ENCODE results near the gene HM13. TPM values are rescaled to one million over a fixed set of nuclear protein-coding genes. Genes with fewer than 3 reads are reported as not detected.
"Not testable (repeated sequence)": the region's sequence is repeated elsewhere in the genome, so short reads cannot be mapped to it uniquely, and the experiment has no call there.

The HM13 gene
- total RNA-seq, 2 donors from 2014 or later = 120 to 206 TPM

DNA sequence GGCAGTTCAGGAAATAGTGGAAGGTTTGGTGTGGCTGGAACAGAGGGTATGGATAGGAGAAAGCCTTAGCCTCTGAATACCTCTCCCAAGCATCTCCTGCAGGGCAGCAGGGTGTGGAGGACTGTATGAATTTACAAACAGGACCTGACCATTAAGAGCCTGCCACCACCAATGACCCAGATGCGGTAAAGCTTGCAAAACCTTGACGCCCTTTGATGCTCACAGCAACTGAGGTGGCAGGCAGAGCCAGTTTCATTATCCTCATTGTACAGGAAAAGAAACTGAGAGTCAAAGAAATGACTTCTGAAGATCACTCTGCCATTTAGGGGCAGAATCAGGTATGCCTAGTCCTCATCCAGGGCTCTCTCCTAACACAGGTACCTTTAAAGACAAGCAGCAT lies 2.4 kb downstream of the HM13 start:
- Mint-ChIP-seq H3K27ac (no peak overlapping the region), H3K4me3 (no peak overlapping the region), H3K9me3 (no peaks in the 10 kb centered on the region), H3K36me3 (ENCODE audit: low read depth) (peaks cover 26% of the 10 kb centered on the region), H3K27me3 (ENCODE audit: insufficient read depth) (no peaks in the 10 kb centered on the region), H3K4me1 (peaks cover 10% of the 10 kb centered on the region)
- Histone ChIP-seq H3K4me1 (ENCODE audit: control insufficient read depth, insufficient read depth, low read length) (peaks cover 6% of the 10 kb centered on the region), H3K27ac (ENCODE audit: low read depth, low read length) (no peak overlapping the region), H3K36me3 (ENCODE audit: control insufficient read depth, insufficient read depth, low read length) (peaks cover 36% of the 10 kb centered on the region), H3K27me3 (ENCODE audit: control insufficient read depth, insufficient read depth, low read length, poor library complexity, severe bottlenecking) (no peaks in the 10 kb centered on the region), H3K9me3 (ENCODE audit: control insufficient read depth, low read length) (no peaks in the 10 kb centered on the region), H3K4me3 (ENCODE audit: low read length) (peak overlapping the region; percentile 42), H3K9ac (ENCODE audit: extremely low read depth, low read length, poor library complexity, severe bottlenecking) (no peak overlapping the region)
- no peak for DNase-seq
- WGBS, 2 experiments (ENCODE audit: insufficient coverage in 1 of 2, insufficient read length in 1 of 2) = 70 to 93% methylated on average over 2 of the region's 2 CpGs
- TF ChIP-seq, protein P1, sequence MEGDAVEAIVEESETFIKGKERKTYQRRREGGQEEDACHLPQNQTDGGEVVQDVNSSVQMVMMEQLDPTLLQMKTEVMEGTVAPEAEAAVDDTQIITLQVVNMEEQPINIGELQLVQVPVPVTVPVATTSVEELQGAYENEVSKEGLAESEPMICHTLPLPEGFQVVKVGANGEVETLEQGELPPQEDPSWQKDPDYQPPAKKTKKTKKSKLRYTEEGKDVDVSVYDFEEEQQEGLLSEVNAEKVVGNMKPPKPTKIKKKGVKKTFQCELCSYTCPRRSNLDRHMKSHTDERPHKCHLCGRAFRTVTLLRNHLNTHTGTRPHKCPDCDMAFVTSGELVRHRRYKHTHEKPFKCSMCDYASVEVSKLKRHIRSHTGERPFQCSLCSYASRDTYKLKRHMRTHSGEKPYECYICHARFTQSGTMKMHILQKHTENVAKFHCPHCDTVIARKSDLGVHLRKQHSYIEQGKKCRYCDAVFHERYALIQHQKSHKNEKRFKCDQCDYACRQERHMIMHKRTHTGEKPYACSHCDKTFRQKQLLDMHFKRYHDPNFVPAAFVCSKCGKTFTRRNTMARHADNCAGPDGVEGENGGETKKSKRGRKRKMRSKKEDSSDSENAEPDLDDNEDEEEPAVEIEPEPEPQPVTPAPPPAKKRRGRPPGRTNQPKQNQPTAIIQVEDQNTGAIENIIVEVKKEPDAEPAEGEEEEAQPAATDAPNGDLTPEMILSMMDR (conservative IDR thresholded peaks at IDR 0.05) = no peak

DNA sequence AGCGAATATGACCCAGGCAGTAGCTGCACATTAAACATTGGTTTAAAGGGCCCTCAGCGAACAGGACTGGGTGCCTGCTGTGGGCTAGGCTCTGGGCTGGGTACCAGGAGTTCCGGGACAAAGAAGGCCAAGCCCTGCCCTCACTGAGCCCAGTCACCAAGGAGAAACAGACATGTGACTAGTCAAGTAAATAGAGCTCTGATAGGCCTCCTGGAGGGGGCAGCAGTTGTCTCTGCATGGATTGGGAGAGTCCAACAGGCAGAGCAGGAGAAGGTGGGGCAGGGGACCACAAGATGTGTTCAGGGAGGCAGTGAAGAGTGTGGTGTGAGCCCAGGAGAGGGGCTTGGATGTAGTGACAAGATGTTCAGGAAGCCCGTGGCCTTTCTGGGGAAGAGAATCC lies 3.1 kb downstream of the HM13 start:
- no peaks in the 10 kb centered on the region for H3K27me3 ChIP-seq (ENCODE audit: control insufficient read depth, insufficient read depth, low read length, poor library complexity, severe bottlenecking)
- H3K4me3 Mint-ChIP-seq = no peak overlapping the region
- no peak overlapping the region for H3K27ac Mint-ChIP-seq
- 81 to 94% methylated on average over 3 to 4 of the region's 4 CpGs for WGBS, 2 experiments (ENCODE audit: insufficient coverage in 1 of 2, insufficient read length in 1 of 2)
- H3K4me1 ChIP-seq (ENCODE audit: control insufficient read depth, insufficient read depth, low read length) = peaks cover 6% of the 10 kb centered on the region
- no peak overlapping the region for H3K27ac ChIP-seq (ENCODE audit: low read depth, low read length)
- no peak overlapping the region for H3K9ac ChIP-seq (ENCODE audit: extremely low read depth, low read length, poor library complexity, severe bottlenecking)
- H3K27me3 Mint-ChIP-seq (ENCODE audit: insufficient read depth) = no peaks in the 10 kb centered on the region
- DNase-seq = peak; percentile 89
- H3K4me1 Mint-ChIP-seq = peaks cover 10% of the 10 kb centered on the region
- H3K9me3 Mint-ChIP-seq = no peaks in the 10 kb centered on the region
- no peaks in the 10 kb centered on the region for H3K9me3 ChIP-seq (ENCODE audit: control insufficient read depth, low read length)
- TF ChIP-seq, protein P1 (conservative IDR thresholded peaks at IDR 0.05) = peak; percentile 58
- no peak overlapping the region for H3K4me3 ChIP-seq (ENCODE audit: low read length)
- H3K36me3 Mint-ChIP-seq (ENCODE audit: low read depth) = peaks cover 31% of the 10 kb centered on the region
- H3K36me3 ChIP-seq (ENCODE audit: control insufficient read depth, insufficient read depth, low read length) = peaks cover 36% of the 10 kb centered on the region

DNA sequence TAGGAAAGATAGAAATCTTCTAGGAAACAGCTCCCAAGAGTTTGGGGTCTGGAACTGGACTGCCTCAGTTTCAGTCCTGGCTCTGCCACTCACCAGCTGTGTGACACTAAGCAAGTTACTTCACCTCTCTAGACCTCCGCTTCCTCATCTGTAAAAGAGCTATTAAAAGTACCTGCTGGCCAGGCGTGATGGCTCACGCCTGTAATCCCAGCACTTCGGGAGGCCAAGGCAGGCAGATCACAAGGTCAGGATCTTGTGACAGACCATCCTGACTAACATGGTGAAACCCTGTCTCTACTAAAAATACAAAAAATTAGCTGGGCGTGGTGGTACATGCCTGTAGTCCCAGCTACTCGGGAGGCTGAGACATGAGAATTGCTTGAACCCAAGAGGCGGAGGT lies 7.0 kb downstream of the HM13 start:
- H3K27ac Mint-ChIP-seq = peak overlapping the region; percentile 36
- H3K9ac ChIP-seq (ENCODE audit: extremely low read depth, low read length, poor library complexity, severe bottlenecking); H3K4me3 Mint-ChIP-seq: not testable (repeated sequence)

DNA sequence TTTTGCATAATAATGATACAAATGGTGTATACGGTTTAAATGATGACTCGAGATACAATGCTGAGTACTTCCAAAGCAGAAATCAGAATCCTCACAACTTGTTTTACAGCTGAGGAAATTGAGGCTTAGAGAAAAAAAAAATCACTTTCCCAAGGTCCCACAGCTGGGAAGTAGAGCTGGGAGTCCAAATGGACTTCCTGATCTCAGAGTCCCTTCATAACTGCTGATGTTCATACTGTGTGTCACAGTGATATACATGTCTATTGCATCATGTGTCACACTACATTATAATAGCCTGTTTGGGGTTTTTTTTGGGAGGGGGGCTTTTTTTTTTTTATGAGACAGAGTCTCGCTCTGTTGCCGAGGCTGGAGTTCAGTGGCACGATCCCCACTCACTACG lies 8.5 kb downstream of the HM13 start:
- Mint-ChIP-seq H3K27me3 (ENCODE audit: insufficient read depth) (no peaks in the 10 kb centered on the region), H3K4me3 (no peak overlapping the region), H3K36me3 (ENCODE audit: low read depth) (peaks cover 70% of the 10 kb centered on the region), H3K27ac (peak overlapping the region; percentile 39), H3K4me1 (peaks cover 10% of the 10 kb centered on the region), H3K9me3 (no peaks in the 10 kb centered on the region)
- TF ChIP-seq, protein P1 (conservative IDR thresholded peaks at IDR 0.05) = no peak
- Histone ChIP-seq H3K27me3 (ENCODE audit: control insufficient read depth, insufficient read depth, low read length, poor library complexity, severe bottlenecking) (no peaks in the 10 kb centered on the region), H3K9me3 (ENCODE audit: control insufficient read depth, low read length) (no peaks in the 10 kb centered on the region), H3K4me3 (ENCODE audit: low read length) (no peak overlapping the region), H3K9ac (ENCODE audit: extremely low read depth, low read length, poor library complexity, severe bottlenecking) (no peak overlapping the region), H3K27ac (ENCODE audit: low read depth, low read length) (no peak overlapping the region), H3K4me1 (ENCODE audit: control insufficient read depth, insufficient read depth, low read length) (no peaks in the 10 kb centered on the region), H3K36me3 (ENCODE audit: control insufficient read depth, insufficient read depth, low read length) (peaks cover 56% of the 10 kb centered on the region)
- WGBS, 2 experiments (ENCODE audit: insufficient coverage in 1 of 2, insufficient read length in 1 of 2) = 96 to 97% methylated on average over 4 to 6 of the region's 6 CpGs
- DNase-seq = no peak

More for the DNA sequence above, 7.0 kb downstream of the HM13 start:
- peaks cover 55% of the 10 kb centered on the region for H3K36me3 Mint-ChIP-seq (ENCODE audit: low read depth)
- H3K4me1 ChIP-seq (ENCODE audit: control insufficient read depth, insufficient read depth, low read length); H3K9me3 Mint-ChIP-seq; H3K4me1 Mint-ChIP-seq; H3K9me3 ChIP-seq (ENCODE audit: control insufficient read depth, low read length); H3K27ac ChIP-seq (ENCODE audit: low read depth, low read length); H3K4me3 ChIP-seq (ENCODE audit: low read length); DNase-seq; H3K27me3 Mint-ChIP-seq (ENCODE audit: insufficient read depth); H3K27me3 ChIP-seq (ENCODE audit: control insufficient read depth, insufficient read depth, low read length, poor library complexity, severe bottlenecking): not testable (repeated sequence)
- WGBS, 2 experiments (ENCODE audit: insufficient coverage in 1 of 2, insufficient read length in 1 of 2) = 94 to 99% methylated on average over 6 to 7 of the region's 7 CpGs
- H3K36me3 ChIP-seq (ENCODE audit: control insufficient read depth, insufficient read depth, low read length) = peaks cover 52% of the 10 kb centered on the region

All from endodermal cell (in vitro differentiated cells).